Endothelial cell (in vitro differentiated cells): Measurements from ENCODE around the gene DLGAP5. TPM values are rescaled to one million over a fixed set of nuclear protein-coding genes. Genes with fewer than 3 reads are reported as not detected.

Source experiments
- DNase-seq: peaks from one replicate; pipeline ENCODE4 v3.0.0; 2021; ENCODE audit warnings: low spot score
- H3K27ac Mint-ChIP-seq: one replicate; pipeline ENCODE4 v1.8.0; 2021; ENCODE audit warnings: mixed read lengths, inconsistent platforms; ENCODE audit not compliant: unreplicated experiment
- H3K27me3 Mint-ChIP-seq: one replicate; pipeline ENCODE4 v1.8.0; 2021; ENCODE audit warnings: mild to moderate bottlenecking, moderate library complexity, mixed read lengths, inconsistent platforms; ENCODE audit not compliant: unreplicated experiment
- H3K36me3 Mint-ChIP-seq: one replicate; pipeline ENCODE4 v1.8.0; 2021; ENCODE audit warnings: mild to moderate bottlenecking, low read depth, mixed read lengths, inconsistent platforms; ENCODE audit not compliant: unreplicated experiment
- H3K4me1 Mint-ChIP-seq: one replicate; pipeline ENCODE4 v1.8.0; 2021; ENCODE audit warnings: mild to moderate bottlenecking, mixed read lengths, inconsistent platforms; ENCODE audit not compliant: unreplicated experiment
- H3K4me3 Mint-ChIP-seq: one replicate; pipeline ENCODE4 v1.8.0; 2021; ENCODE audit warnings: mild to moderate bottlenecking, mixed read lengths, inconsistent platforms; ENCODE audit not compliant: unreplicated experiment
- H3K9me3 Mint-ChIP-seq: one replicate; pipeline ENCODE4 v1.8.0; 2021; ENCODE audit warnings: mixed read lengths, inconsistent platforms; ENCODE audit not compliant: unreplicated experiment
- CTCF ChIP-seq: fragments of 200-600 bp; sonication (generic); IDR thresholded peaks from one replicate; pipeline ENCODE4 v1.5.0; 2021; ENCODE audit warnings: antibody characterized with exemption; ENCODE audit not compliant: unreplicated experiment
- total RNA-seq: library from RNA; stranded (reverse); fragmentation: NEBNext Ultra II Directional; extraction: Animal tissue kit (Norgen Biotek cat#: 25700); gene quantifications from one replicate; pipeline ENCODE4 v1.2.1, GENCODE V29; 2021; ENCODE audit not compliant: unreplicated experiment

DLGAP5 gene
- total RNA-seq, 1 donor from 2014 or later: 12.8 TPM

- no peaks in the 10 kb centered on the region for H3K36me3 Mint-ChIP-seq
- no peak for DNase-seq
- H3K27me3 Mint-ChIP-seq: no peaks in the 10 kb centered on the region
- TF ChIP-seq CTCF: no peak
- H3K9me3 Mint-ChIP-seq: no peaks in the 10 kb centered on the region
- no peak overlapping the region for H3K27ac Mint-ChIP-seq
- no peak overlapping the region for H3K4me3 Mint-ChIP-seq
- H3K4me1 Mint-ChIP-seq: no peaks in the 10 kb centered on the region
Observed at GRCh38 chr14:55233591-55233990, 42.2 kb upstream of the DLGAP5 start.

DNA sequence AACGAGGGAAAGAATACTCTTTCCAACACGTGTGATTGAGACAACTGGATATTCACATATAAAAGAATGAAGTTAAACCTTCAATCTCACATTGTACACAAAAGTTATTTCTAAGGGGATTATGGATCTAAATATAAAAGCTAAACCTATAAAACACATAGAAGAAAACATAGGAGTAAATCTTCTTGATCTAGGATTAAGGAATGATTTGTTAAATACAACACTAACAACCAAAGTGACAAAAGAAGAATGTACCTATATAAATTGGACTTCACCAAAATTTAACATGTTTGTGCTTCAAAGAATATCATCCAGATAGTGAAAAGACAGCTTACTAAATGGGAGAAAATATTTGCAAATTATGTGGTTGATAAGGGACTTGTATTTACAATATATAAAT lies 36.9 kb upstream of the DLGAP5 start:
- no peaks in the 10 kb centered on the region for H3K4me1 Mint-ChIP-seq
- H3K27me3 Mint-ChIP-seq: no peaks in the 10 kb centered on the region
- no peak for TF ChIP-seq CTCF
- H3K9me3 Mint-ChIP-seq: no peaks in the 10 kb centered on the region
- no peak for DNase-seq
- H3K36me3 Mint-ChIP-seq: no peaks in the 10 kb centered on the region
- no peak overlapping the region for H3K4me3 Mint-ChIP-seq
- H3K27ac Mint-ChIP-seq: no peak overlapping the region

DNA sequence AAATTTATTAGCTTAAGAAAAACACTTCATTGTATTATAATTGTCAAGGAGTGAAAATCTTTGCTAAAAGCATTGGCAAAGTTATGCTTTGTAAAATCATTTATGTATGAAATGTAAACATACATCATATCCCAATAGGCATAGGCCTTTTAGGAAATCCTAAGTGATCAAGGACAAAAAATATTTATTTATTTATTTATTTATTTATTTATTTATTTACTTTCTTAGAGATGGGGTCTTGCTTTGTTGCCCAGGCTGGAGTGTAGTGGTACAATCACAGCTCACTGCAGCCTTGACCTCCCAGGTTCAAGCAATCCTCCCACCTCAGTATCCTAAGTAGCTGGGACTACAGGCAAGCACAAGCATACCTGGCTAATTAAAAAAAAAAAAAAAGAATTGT lies 32.0 kb upstream of the DLGAP5 start:
- H3K4me1 Mint-ChIP-seq: no peaks in the 10 kb centered on the region
- no peak for TF ChIP-seq CTCF
- DNase-seq: no peak
- no peaks in the 10 kb centered on the region for H3K9me3 Mint-ChIP-seq
- no peak overlapping the region for H3K4me3 Mint-ChIP-seq
- H3K27me3 Mint-ChIP-seq: no peaks in the 10 kb centered on the region
- H3K36me3 Mint-ChIP-seq: no peaks in the 10 kb centered on the region
- H3K27ac Mint-ChIP-seq: no peak overlapping the region

- H3K36me3 Mint-ChIP-seq: no peaks in the 10 kb centered on the region
- no peak overlapping the region for H3K4me3 Mint-ChIP-seq
Observed at GRCh38 chr14:55221968-55222367, 30.6 kb upstream of the DLGAP5 start.

GRCh38 chr14:55221186-55221585 lies 29.8 kb upstream of the DLGAP5 start:
- no peak for DNase-seq
- Mint-ChIP-seq H3K4me3 (no peak overlapping the region), H3K4me1 (no peaks in the 10 kb centered on the region), H3K27ac (no peak overlapping the region), H3K36me3 (no peaks in the 10 kb centered on the region), H3K27me3 (no peaks in the 10 kb centered on the region), H3K9me3 (no peaks in the 10 kb centered on the region)
- no peak for TF ChIP-seq CTCF

More at GRCh38 chr14:55221968-55222367, 30.6 kb upstream of the DLGAP5 start:
- TF ChIP-seq CTCF: no peak
- no peaks in the 10 kb centered on the region for H3K4me1 Mint-ChIP-seq
- H3K27ac Mint-ChIP-seq: no peak overlapping the region
- no peaks in the 10 kb centered on the region for H3K27me3 Mint-ChIP-seq
- no peaks in the 10 kb centered on the region for H3K9me3 Mint-ChIP-seq
- DNase-seq: no peak
